SK-N-SH (cell line): ENCODE data around the gene MAP1A. TPM values are rescaled to one million over a fixed set of nuclear protein-coding genes. Genes with fewer than 3 reads are reported as not detected.

Experiments used
- CTCF ChIA-PET: fragments of 300-600, 350-600 bp; formaldehyde crosslinking; extraction: SDS; loops from one replicate; lab custom pipeline; 2021; lab: Yijun Ruan, JAX
- POLR2A ChIA-PET: fragments of 350-600 bp; sonication (Branson Sonifier 250); formaldehyde crosslinking; extraction: SDS; loops from one replicate; lab custom pipeline; 2020; ENCODE audit warnings: antibody characterized with exemption, inconsistent platforms; lab: Yijun Ruan, JAX
- DNase-seq: peaks from one replicate; pipeline ENCODE4 v3.0.0; 2012
- H2AFZ ChIP-seq: fragments of 200-600 bp; sonication (generic); 2 replicates; pipeline ENCODE4 v1.8.1; 2016; ENCODE audit warnings: antibody characterized with exemption, mild to moderate bottlenecking, low read depth
- H3F3A ChIP-seq: fragments of 200-600 bp; sonication (generic); replicated peaks from 2 replicates; pipeline ENCODE3; 2016; ENCODE audit warnings: antibody characterized with exemption, mild to moderate bottlenecking; ENCODE audit not compliant: insufficient read depth
- H3K27ac ChIP-seq, 2 experiments: fragments of 200-500 bp in 1 of 2; fragments of 200-600 bp in 1 of 2; sonication (Bioruptor generic) in 1 of 2; sonication (generic), shearing (Covaris generic) in 1 of 2; 2 replicates each; pipeline versions ENCODE4 v1.5.1 to v1.6.1; 2014 to 2016; ENCODE audit warnings: low read depth in 2 of 2, inconsistent platforms in 1 of 2, low read length in 1 of 2, mild to moderate bottlenecking in 1 of 2, mixed read lengths in 1 of 2
- H3K27me3 ChIP-seq: fragments of 200-600 bp; sonication (generic), shearing (Covaris generic); 2 replicates; pipeline ENCODE4 v1.6.1; 2016; ENCODE audit warnings: mixed run types; ENCODE audit not compliant: insufficient read depth
- H3K36me3 ChIP-seq, 2 experiments: fragments of 200-500 bp in 1 of 2; fragments of 200-600 bp in 1 of 2; sonication (Bioruptor generic) in 1 of 2; sonication (generic) in 1 of 2; replicated peaks in 1 of 2; 2 replicates each; pipeline versions ENCODE3 to v1.5.1; 2014 to 2016; ENCODE audit warnings: low read length in 1 of 2, mild to moderate bottlenecking in 1 of 2; ENCODE audit not compliant: insufficient read depth in 2 of 2, control insufficient read depth in 1 of 2
- H3K4me1 ChIP-seq, 2 experiments: fragments of 200-500 bp in 1 of 2; fragments of 200-600 bp in 1 of 2; sonication (Bioruptor generic) in 1 of 2; sonication (generic), shearing (Covaris generic) in 1 of 2; 2 replicates each; pipeline versions ENCODE4 v1.5.1 to v1.6.1; 2014 to 2016; ENCODE audit warnings: low read depth in 1 of 2, low read length in 1 of 2, mixed run types in 1 of 2; ENCODE audit not compliant: insufficient read depth in 2 of 2, control insufficient read depth in 1 of 2
- H3K4me2 ChIP-seq: fragments of 200-600 bp; sonication (generic), shearing (Covaris generic); 2 replicates; pipeline ENCODE4 v1.6.1; 2017; ENCODE audit warnings: mixed run types
- H3K4me3 ChIP-seq, 2 experiments: fragments of 200-500 bp in 1 of 2; fragments of 200-600 bp in 1 of 2; sonication (Bioruptor generic) in 1 of 2; sonication (generic), shearing (Covaris generic) in 1 of 2; 2 replicates each; pipeline versions ENCODE4 v1.5.1 to v1.8.1; 2014 to 2016; ENCODE audit warnings: low read depth in 2 of 2, inconsistent platforms in 1 of 2, low read length in 1 of 2, mild to moderate bottlenecking in 1 of 2, mixed read lengths in 1 of 2, moderate library complexity in 1 of 2
- H3K79me2 ChIP-seq: fragments of 200-600 bp; sonication (generic); 2 replicates; pipeline ENCODE4 v1.8.1; 2017; ENCODE audit warnings: mild to moderate bottlenecking; ENCODE audit not compliant: insufficient read depth
- H3K9ac ChIP-seq: fragments of 200-600 bp; sonication (generic); 2 replicates; pipeline ENCODE4 v1.6.1; 2017; ENCODE audit warnings: mixed run types
- H3K9me2 ChIP-seq: fragments of 200-600 bp; sonication (generic); 2 replicates; pipeline ENCODE4 v1.6.1; 2017; ENCODE audit warnings: mixed run types
- H3K9me3 ChIP-seq: fragments of 200-600 bp; sonication (generic); 2 replicates; pipeline ENCODE4 v1.6.1; 2017; ENCODE audit warnings: mixed run types, mild to moderate bottlenecking, moderate library complexity
- H4K20me1 ChIP-seq: fragments of 200-600 bp; sonication (generic); 2 replicates; pipeline ENCODE4 v1.6.1; 2017; ENCODE audit warnings: mild to moderate bottlenecking, mixed run types; ENCODE audit not compliant: insufficient read depth
- ELF1 ChIP-seq: IDR thresholded peaks from 2 replicates; pipeline ENCODE4 v1.4.0; 2012
- EP300 ChIP-seq, 2 experiments: IDR thresholded peaks; 2 replicates each; pipeline versions ENCODE4 v1.4.0 to v1.6.1; 2012; ENCODE audit warnings: borderline replicate concordance in 1 of 2, low read depth in 1 of 2, low read length in 1 of 2
- EZH2phosphoT487 ChIP-seq: fragments of 200-600 bp; sonication (generic); IDR thresholded peaks from 2 replicates; pipeline ENCODE4 v1.6.1; 2017; ENCODE audit warnings: low read depth, mixed run types, mild to moderate bottlenecking, antibody characterized with exemption, moderate library complexity, borderline replicate concordance
- FOXJ3 ChIP-seq: sonication (generic); formaldehyde crosslinking; IDR thresholded peaks from 2 replicates; pipeline ENCODE4 v1.5.1; 2020; ENCODE audit warnings: mild to moderate bottlenecking, missing genetic modification reagents
- GABPA ChIP-seq: IDR thresholded peaks from 2 replicates; pipeline ENCODE4 v1.4.0; 2012; ENCODE audit warnings: low read depth, mild to moderate bottlenecking
- IRF3 ChIP-seq: fragments of 150-350 bp; IDR thresholded peaks from 2 replicates; pipeline ENCODE4 v1.6.1; 2016; ENCODE audit warnings: mild to moderate bottlenecking, low read depth, low read length
- JUND ChIP-seq: IDR thresholded peaks from 2 replicates; pipeline ENCODE4 v1.4.0; 2012
- MAX ChIP-seq: IDR thresholded peaks from 2 replicates; pipeline ENCODE4 v1.4.0; 2012; ENCODE audit warnings: low read depth
- PBX3 ChIP-seq: IDR thresholded peaks from 2 replicates; pipeline ENCODE4; 2012
- POLR2AphosphoS5 ChIP-seq: IDR thresholded peaks from 2 replicates; pipeline ENCODE4 v1.6.1; 2012; ENCODE audit warnings: low read depth, low read length
- REST ChIP-seq: IDR thresholded peaks from 2 replicates; pipeline ENCODE4 v1.6.1; 2012; ENCODE audit warnings: mild to moderate bottlenecking, low read depth, low read length, moderate library complexity
- RFX5 ChIP-seq: IDR thresholded peaks from 2 replicates; pipeline ENCODE4 v1.6.1; 2012; ENCODE audit warnings: mild to moderate bottlenecking, improper control_type of control experiment, low read length
- RXRA ChIP-seq: IDR thresholded peaks from 2 replicates; pipeline ENCODE4 v1.4.0; 2012; ENCODE audit warnings: low read depth, mild to moderate bottlenecking, borderline replicate concordance
- SIN3A ChIP-seq: IDR thresholded peaks from 2 replicates; pipeline ENCODE4 v1.6.1; 2012; ENCODE audit warnings: low read depth, mild to moderate bottlenecking, low read length, moderate library complexity, borderline replicate concordance
- SMC3 ChIP-seq: IDR thresholded peaks from 2 replicates; pipeline ENCODE4 v1.6.1; 2012; ENCODE audit warnings: low read depth, low read length, improper control_type of control experiment
- TAF1 ChIP-seq: IDR thresholded peaks from 2 replicates; pipeline ENCODE4 v1.6.1; 2012; ENCODE audit warnings: low read depth, mild to moderate bottlenecking, low read length, moderate library complexity, borderline replicate concordance
- TCF12 ChIP-seq: IDR thresholded peaks from 2 replicates; pipeline ENCODE4 v1.4.0; 2012
- USF2 ChIP-seq: fragments of 150-350 bp; IDR thresholded peaks from 2 replicates; pipeline ENCODE4 v1.6.1; 2017; ENCODE audit warnings: antibody characterized with exemption, low read length, low read depth, borderline replicate concordance
- WGBS: methylation state at CpG from one replicate; pipeline ENCODE4 v1.1.6; 2017; ENCODE audit warnings: low lambda C conversion rate; 5-methylcytosine and 5-hydroxymethylcytosine counted together
- polyA plus RNA-seq, 3 experiments: library from polyadenylated mRNA; depleted of rRNA; stranded (reverse); fragments of >200 nt; gene quantifications; 2 replicates each; pipeline ENCODE4 v1.2.3, GENCODE V29; 2012

MAP1A gene
- polyA plus RNA-seq, 1 of the 3 experiments (the other 2 are of a cell fraction), result 6.0 TPM

- no peak for TF ChIP-seq GABPA
- TF ChIP-seq SMC3, result no peak
Measured at GRCh38 chr15:43469867-43470266, 47.5 kb upstream of the MAP1A start (continued).

GRCh38 chr15:43471975-43472374 is 45.4 kb upstream of the MAP1A start:
- Histone ChIP-seq H3K4me1 (no peaks in the 10 kb centered on the region), H3K36me3 (peaks cover 78 to 79% of the 10 kb centered on the region in 2 experiments), H3K4me2 (no peak overlapping the region), H3F3A (no peaks in the 10 kb centered on the region), H2AFZ (no peak overlapping the region), H3K9ac (no peak overlapping the region), H3K27ac (no peak overlapping the region), H3K9me2 (no peaks in the 10 kb centered on the region), H3K27me3 (no peaks in the 10 kb centered on the region), H3K79me2 (peaks cover 6% of the 10 kb centered on the region; the same call in 1 of the 2 replicates), H4K20me1 (no peaks in the 10 kb centered on the region), H3K4me3 (no peak overlapping the region), H3K9me3 (no peaks in the 10 kb centered on the region)
- TF ChIP-seq FOXJ3 (CRISPR knock-in tag), result no peak
- TF ChIP-seq PBX3, result no peak
- no peak for TF ChIP-seq SMC3
- no peak for TF ChIP-seq MAX
- no peak for TF ChIP-seq TCF12
- no peak for TF ChIP-seq POLR2AphosphoS5
- DNase-seq, result no peak
- ChIA-PET CTCF (interaction anchor here (1.2 to 1.6 kb wide), 2 partner anchors 42 to 45 kb away, joined by 3 read pairs; no protein-coding TSS in a partner anchor), POLR2A (no interaction called here)

GRCh38 chr15:43473885-43474284 is 43.5 kb upstream of the MAP1A start:
- Histone ChIP-seq H3K27ac (no peak overlapping the region), H3K9ac (no peak overlapping the region), H3K4me3 (no peak overlapping the region), H3K9me3 (no peaks in the 10 kb centered on the region), H3F3A (no peaks in the 10 kb centered on the region), H3K36me3 (peaks cover 78 to 88% of the 10 kb centered on the region in 2 experiments), H3K79me2 (peaks cover 10% of the 10 kb centered on the region), H3K9me2 (no peaks in the 10 kb centered on the region), H2AFZ (no peak overlapping the region), H3K4me1 (no peaks in the 10 kb centered on the region), H4K20me1 (no peaks in the 10 kb centered on the region), H3K4me2 (no peak overlapping the region), H3K27me3 (no peaks in the 10 kb centered on the region)
- no peak for DNase-seq
- 97% methylated on average over 13 of the region's 25 CpGs for WGBS
- ChIA-PET CTCF (interaction anchor here (1.1 kb wide), 2 partner anchors 11 to 45 kb away, joined by 3 to 4 read pairs; no protein-coding TSS in a partner anchor), POLR2A (no interaction called here)
- TF ChIP-seq RFX5 (no peak), SIN3A (no peak), IRF3 (no peak), USF2 (no peak), EZH2phosphoT487 (no peak), RXRA (no peak), TAF1 (no peak), EP300 (IDR thresholded peaks at IDR 0.05; ENCODE audit: borderline replicate concordance in 1 of 2, low read depth in 1 of 2, low read length in 1 of 2) (no peak), JUND (no peak), ELF1 (no peak), REST (no peak)
